ENCODE measurements around the gene CROCC2.

The CROCC2 gene

GRCh38 chr2:240933966-240934700 lies 28.0 kb downstream of the CROCC2 start:
- no peak for DNase-seq (ENCODE audit: low read depth)

DNA sequence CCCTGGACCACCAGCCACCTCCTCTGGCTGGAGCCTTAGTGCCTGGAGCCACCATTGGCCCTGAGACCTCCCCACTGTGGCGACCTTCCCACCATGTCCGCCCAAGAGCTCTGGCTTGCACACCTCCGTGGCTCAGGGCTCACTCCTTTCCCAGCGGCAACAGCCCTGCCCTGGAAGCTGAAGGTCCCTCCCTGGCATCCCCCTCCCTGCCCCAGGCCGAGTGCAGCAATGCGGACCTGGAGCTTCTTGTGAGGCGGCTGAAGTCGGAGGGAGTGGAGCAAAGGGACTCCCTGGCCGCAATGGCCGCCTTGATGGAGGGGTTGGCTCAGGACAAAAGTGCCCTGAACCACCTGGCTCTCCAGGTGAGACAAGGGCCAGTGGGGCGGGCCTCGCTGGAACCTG lies 28.6 kb downstream of the CROCC2 start:
- no peak for DNase-seq (ENCODE audit: low read depth)

- no peak for DNase-seq (ENCODE audit: low read depth)
These were observed 29.2 kb downstream of the CROCC2 start for GRCh38 chr2:240935103-240935876.

DNA sequence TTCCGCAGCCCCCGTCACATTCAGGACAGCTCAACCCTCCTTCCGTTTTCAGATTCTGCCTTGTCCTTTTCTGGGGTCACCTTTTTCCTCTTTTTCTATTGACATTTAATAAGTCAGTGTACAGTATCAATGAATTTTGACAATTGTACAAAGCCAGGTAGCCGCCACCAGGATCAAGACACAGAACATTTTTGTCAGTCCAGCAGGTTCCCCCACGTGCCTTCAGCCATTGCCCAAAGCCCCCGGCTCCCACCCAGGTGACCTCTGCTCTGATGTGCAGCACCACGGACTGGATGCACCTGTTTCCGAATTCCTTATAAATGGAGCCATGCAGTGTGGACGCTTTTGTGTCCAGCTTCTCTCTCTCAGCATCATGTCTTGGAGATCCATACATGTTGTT lies 30.0 kb downstream of the CROCC2 start:
- no peak for DNase-seq (ENCODE audit: low read depth)

- no peak for DNase-seq (ENCODE audit: low read depth)
These were observed 39.9 kb downstream of the CROCC2 start for GRCh38 chr2:240946046-240946445.

GRCh38 chr2:240946654-240947053 lies 40.5 kb downstream of the CROCC2 start:
- no peak for DNase-seq (ENCODE audit: low read depth)

GRCh38 chr2:240947176-240947575 lies 41.0 kb downstream of the CROCC2 start:
- no peak for DNase-seq (ENCODE audit: low read depth)

GRCh38 chr2:240947607-240948006 lies 41.5 kb downstream of the CROCC2 start:
- no peak for DNase-seq (ENCODE audit: low read depth)

DNA sequence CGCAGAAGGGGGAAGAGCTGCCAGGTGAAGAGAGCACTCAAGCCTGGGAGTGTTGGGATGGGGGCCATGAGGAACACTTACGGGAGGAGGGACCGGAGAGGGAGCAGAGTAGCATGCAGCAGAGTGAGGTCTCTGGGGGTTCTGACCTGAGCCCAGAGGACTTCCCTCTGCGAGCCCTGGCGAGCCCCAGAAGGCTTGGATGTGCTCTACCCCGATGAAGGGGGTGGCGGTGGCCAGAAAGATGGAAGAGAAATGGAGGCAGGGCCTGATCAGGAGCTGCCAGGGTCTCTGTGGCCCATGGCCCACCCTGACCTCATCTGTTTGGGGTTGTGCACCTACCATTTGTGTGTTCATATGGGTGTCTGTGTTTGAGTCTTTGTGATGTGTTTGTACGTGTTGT lies 42.0 kb downstream of the CROCC2 start:
- no peak for DNase-seq (ENCODE audit: low read depth)

GRCh38 chr2:240948905-240949790 lies 43.0 kb downstream of the CROCC2 start:
- no peak for DNase-seq (ENCODE audit: low read depth)

- no peak for DNase-seq (ENCODE audit: low read depth)
These were observed 43.9 kb downstream of the CROCC2 start for GRCh38 chr2:240949791-240950705.

DNA sequence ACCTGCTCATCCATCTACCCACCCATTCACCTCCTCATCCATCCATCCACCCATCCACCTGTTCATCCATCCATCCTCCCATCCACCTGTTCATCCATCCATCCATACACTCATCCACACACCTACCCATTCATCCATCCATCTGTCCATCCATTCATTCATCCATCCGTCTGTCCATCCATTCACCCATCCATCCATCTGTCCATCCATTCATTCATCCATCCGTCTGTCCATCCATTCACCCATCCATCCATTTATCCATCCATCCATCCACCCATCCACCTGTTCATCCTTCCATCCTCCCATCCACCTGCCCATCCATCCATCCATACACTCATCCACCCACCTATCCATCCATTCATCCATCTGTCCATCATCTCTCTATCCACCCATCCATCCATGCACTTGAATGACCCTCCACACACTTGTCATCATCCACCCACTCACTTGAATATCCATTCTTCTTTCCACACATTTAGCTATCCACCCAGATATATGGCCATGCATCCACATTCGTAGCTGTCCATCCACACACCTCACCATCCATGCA lies 45.0 kb downstream of the CROCC2 start:
- no peak for DNase-seq (ENCODE audit: low read depth)

DNA sequence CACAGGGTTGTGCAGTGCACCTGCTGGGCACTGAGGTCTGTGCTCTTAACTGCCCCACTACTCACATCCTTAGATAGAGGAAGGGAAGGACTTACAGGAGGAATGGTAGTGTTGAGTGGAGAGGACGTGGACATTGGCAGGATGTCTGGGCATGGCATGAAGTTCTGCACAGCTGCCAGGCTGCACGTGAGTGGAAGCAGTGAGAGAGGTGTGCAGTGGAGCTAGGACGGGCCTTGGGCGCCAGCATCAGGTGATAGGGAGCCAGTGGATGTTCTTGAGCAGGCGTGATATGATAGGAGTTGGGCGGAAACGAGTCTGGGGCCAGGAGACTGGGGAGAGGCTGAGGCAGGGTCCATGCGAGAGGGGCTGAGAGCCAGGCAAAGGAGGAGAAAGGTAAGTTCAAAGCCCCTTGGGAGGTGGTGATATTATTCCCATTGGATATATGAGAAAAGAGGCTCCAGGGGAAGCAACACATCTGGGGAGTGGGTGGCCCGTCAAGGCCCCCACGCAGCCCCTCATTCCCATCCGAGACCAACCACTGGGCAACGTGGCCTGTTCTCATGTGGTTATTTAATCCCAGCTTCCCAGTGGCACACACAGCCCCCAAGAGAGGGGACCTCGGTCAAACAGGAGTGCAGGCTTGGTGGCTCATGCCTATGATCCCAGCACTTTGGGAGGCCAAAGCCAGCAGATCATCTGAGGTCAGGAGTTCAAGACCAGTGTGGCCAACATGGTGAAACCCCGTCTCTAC lies 46.5 kb downstream of the CROCC2 start:
- no peak for DNase-seq (ENCODE audit: low read depth)

GRCh38 chr2:240953426-240954410 lies 47.6 kb downstream of the CROCC2 start:
- no peak for DNase-seq (ENCODE audit: low read depth)

DNA sequence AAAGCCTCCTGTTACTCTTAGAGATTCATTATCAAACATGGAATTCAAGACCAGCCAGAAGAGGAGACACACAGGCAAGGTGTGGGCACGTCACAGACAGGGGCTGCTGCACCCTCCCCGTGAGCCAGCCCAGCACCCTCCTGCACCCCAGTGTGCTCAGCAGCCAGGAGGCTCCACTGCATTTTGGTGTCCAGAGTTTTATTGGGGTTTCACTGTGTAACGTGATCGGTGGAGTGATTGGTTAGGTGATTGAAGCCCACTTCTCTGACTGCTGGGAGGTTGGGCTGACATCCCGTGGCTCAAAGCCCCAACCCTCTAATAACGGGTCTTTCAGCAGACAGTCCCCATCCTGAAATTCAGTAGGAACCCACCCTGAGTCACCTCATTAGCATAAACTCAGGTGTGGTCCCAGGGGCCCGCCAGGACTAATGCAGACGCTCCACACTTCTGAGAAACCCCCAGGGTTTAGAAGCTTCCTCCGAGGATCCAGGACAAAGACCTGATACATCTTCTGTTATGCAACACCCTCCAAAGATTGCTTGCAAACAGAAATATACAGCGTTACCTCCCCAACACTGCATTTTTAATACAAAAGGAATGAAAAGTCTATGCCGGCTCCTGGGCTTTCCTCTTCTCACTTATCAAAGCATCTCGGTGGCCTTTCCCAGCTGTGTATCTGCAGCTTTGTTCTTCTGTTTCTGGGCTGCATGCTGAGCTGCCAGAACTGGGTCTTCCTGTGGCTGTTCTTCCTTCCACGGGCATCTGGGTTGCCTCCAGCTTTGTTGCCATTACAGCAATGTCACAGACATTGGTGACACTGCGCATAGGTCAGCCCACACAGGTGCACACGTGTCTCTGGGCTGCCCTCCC lies 48.5 kb downstream of the CROCC2 start:
- DNase-seq (ENCODE audit: low read depth) = no peak

DNA sequence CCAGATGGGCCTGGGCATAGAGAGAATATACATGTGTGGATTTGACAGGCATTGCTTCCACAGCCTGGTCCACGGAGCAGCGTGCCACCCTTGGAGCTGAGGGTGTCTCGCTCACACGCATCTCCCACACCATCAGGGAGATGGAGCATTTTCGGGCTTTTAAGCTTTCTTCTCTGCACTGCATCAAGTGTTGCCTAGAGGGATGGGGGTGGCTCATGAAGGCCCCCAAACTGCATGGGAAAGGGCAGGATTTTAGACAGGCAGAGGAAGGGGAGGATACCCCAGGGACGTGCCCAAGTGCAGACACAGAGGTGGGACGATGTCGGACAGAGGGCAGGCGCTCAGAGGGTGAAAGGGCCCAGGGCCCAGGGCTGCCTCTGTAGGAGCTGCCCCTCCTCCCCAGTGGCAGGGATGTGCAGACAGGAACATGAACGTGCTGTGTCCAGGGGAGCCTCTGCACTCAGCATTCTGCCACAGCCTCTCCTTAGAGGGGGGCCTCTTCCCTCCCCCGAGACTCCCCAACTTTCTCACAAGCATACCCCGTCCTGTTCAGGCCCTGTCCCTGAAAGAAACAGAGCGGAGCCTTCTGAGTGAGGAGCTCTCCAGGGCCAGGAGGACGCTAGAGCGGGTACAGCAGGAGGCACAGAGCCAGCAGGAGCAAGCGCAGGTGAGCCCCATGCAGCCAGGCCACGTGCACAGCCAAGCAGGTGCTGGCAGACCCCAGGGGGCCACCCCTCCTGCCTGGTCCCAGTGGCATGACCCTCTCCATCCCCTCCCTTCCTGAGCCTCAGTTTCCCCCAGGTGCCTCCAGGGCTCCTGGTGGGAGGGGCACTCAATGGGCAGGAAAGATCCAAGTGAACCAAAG lies 49.4 kb downstream of the CROCC2 start:
- DNase-seq (ENCODE audit: low read depth) = no peak
